Endometrial microvascular endothelial cells (primary cell): Measurements from ENCODE around the gene GBF1. TPM values are rescaled to one million over a fixed set of nuclear protein-coding genes. Genes with fewer than 3 reads are reported as not detected.
"Not testable (repeated sequence)": the region's sequence is repeated elsewhere in the genome, so short reads cannot be mapped to it uniquely, and the experiment has no call there.

Experiments used
- in situ Hi-C: cut with HindIII; loops from 2 replicates; pipeline ENCODE4 v1.10.0; 2017; ENCODE audit warnings: low sequenced_read_pairs, low pct_unique_long_range_greater_than_20kb; ENCODE audit errors: inconsistent ontology term
- total RNA-seq: library from RNA; depleted of rRNA; stranded (reverse); fragments of >200 nt; gene quantifications from one replicate; pipeline ENCODE4 v1.2.3, GENCODE V29; 2015; ENCODE audit errors: inconsistent ontology term

GBF1 gene, protein sequence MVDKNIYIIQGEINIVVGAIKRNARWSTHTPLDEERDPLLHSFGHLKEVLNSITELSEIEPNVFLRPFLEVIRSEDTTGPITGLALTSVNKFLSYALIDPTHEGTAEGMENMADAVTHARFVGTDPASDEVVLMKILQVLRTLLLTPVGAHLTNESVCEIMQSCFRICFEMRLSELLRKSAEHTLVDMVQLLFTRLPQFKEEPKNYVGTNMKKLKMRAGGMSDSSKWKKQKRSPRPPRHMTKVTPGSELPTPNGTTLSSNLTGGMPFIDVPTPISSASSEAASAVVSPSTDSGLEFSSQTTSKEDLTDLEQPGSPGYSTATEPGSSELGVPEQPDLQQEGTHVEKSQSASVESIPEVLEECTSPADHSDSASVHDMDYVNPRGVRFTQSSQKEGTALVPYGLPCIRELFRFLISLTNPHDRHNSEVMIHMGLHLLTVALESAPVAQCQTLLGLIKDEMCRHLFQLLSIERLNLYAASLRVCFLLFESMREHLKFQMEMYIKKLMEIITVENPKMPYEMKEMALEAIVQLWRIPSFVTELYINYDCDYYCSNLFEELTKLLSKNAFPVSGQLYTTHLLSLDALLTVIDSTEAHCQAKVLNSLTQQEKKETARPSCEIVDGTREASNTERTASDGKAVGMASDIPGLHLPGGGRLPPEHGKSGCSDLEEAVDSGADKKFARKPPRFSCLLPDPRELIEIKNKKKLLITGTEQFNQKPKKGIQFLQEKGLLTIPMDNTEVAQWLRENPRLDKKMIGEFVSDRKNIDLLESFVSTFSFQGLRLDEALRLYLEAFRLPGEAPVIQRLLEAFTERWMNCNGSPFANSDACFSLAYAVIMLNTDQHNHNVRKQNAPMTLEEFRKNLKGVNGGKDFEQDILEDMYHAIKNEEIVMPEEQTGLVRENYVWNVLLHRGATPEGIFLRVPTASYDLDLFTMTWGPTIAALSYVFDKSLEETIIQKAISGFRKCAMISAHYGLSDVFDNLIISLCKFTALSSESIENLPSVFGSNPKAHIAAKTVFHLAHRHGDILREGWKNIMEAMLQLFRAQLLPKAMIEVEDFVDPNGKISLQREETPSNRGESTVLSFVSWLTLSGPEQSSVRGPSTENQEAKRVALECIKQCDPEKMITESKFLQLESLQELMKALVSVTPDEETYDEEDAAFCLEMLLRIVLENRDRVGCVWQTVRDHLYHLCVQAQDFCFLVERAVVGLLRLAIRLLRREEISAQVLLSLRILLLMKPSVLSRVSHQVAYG (N-terminal part only)
- 47.4 TPM for total RNA-seq

GRCh38 chr10:102245082-102245931 lies at the start of gene GBF1:
TSS of gene GBF1 (plus strand) at chr10:102245532. CDS start at chr10:102258939, 13,407 bp downstream.
- in situ Hi-C loops = no loop called here

DNA sequence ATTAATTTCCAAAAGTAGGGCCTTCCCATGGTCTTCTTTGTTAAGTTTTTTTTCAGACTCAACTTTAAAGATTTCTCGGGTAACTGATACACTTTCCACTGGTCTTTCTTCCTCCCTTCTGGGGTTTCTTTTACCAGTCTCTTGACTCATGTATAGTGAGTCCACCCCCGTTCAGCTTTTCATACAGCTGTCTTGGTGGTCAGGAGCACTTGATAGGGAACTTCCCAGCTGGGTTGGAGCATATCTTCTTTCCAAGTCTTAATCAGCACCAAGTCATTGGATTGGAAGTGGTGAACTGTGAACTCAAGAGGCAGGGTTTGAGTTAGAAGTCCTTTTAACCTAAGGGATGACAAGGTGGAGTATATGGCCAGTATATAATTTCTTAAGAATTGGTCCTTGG lies 48.4 kb upstream of the GBF1 start:
- in situ Hi-C loops = no loop called here

- in situ Hi-C loops = no loop called here
Measured at GRCh38 chr10:102198027-102198426, 47.3 kb upstream of the GBF1 start.

- in situ Hi-C loops = no loop called here
Measured at GRCh38 chr10:102200751-102201640, 44.3 kb upstream of the GBF1 start.

GRCh38 chr10:102202386-102202785 lies 42.9 kb upstream of the GBF1 start:
- in situ Hi-C loops = no loop called here

DNA sequence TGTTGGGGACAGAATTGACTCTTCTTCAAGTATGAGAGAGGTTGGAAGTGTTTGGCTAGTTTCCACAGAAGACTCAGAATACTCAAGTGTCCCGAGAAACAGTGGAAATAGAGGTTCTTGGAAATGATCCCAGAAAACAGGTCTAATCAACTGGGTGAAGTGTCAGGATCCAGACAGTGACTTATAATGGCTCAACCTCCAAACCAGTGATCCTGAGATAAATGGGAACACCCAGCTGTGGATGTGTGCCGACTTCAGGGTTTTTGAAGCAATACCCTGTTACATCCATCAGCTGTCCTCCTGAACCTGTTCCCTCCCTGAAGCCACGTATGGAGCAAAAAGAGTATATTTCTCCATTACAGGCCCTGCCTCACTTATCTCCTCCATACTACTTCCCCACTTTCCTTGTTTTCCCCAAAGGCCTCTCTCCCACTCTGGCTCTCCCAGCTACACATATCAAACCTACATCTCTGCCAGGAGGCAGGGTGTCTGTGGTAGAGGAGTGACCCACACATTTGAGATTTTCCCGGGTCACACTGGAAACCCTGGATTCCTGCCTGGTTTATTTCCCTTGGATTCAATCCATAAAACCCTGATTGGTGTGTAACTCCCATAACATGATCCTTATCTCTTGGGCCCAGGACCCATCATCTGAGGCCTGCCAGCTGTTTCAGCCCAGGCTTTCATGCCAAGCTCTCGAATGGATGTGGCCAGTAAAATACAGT lies 36.9 kb upstream of the GBF1 start:
- in situ Hi-C loops = no loop called here

- in situ Hi-C loops = no loop called here
Measured at GRCh38 chr10:102211615-102212299, 33.6 kb upstream of the GBF1 start.

- in situ Hi-C loops = not testable (repeated sequence)
Measured at GRCh38 chr10:102213599-102213998, 31.7 kb upstream of the GBF1 start.

GRCh38 chr10:102219370-102219769 lies 26.0 kb upstream of the GBF1 start:
- in situ Hi-C loops = no loop called here

DNA sequence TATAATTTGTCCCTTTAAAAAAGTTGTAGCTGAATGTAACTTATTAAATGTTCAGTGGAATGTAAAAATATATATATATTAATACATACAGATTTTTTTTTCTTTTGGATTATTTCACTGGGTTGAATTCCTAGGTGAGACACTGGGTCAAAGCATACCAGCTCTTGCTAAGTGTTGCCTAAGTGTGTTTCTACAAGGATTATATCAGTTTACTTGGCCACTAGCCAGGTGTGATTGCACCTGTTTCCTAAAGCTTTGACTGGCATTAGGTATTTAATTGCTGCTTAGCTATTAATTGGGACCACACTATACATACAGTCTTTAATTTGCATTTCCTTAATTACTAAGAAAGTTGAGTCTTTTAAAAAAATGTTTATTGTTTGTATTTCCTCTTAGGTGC lies 24.7 kb upstream of the GBF1 start:
- in situ Hi-C loops = no loop called here

DNA sequence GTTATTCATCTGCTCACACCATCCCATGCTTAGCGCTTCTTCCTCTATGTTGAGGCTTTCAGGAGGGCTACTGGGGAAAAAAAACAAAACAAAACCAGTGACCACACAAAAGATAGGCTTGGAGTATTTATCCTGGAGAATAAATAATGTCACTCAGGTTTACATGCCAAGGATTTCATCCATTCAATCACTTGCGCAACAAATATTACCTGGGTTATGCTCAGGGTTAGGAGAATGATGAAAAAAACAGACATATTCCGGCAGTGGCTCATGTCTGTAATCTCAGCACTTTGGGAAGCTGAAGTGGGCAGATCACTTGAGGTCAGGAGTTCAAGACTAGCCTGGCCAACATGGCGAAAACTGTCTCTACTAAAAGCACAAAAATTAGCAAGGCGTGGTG lies 22.5 kb upstream of the GBF1 start:
- in situ Hi-C loops = no loop called here

DNA sequence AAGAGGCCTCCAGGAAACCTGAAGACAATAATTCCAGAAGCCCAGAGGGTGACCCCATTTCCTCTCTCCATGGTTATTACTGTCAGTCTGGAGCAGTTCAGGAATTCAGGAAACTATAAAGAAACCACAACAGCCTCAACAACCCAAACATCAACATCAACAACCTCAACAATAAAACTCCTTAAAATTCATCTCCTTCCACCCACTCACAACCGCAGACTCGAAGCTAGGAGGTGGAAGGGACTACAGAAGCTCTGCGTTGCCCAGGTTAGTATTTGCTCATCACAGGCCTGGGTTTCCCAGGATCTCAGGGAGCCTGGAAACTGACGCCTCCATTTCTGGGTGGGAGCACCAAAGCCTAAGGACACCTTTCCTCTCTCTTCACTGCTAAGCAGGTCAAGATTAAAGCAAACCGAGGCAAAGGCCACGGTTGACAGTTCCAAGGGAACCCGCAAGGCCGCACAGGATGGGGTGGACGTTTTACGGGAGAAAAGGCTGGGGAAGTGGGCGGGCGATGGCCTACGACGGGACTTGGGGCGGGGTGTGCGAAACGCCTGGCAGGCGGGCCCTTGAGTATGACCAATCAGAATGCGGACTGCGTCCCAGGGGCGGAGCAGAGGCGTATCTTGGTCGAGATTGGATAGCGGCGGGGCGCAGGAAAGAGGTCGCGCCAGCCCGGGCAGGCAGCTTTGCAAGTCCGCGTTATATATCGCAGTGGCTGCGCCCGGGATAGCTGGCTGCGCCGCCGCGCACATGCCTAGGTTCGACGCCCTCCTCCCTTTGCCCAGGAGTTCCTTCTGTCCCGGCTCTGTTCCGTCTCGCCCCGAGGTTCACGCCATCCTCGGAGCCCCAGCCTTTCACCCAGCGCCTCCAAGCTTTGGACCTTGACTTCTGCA lies 19.4 kb upstream of the GBF1 start, which contains the start of gene ELOVL3:
Gene ELOVL3 (plus strand): TSS at position 654 of the 896 bp plus-strand sequence. CDS start 250 bp downstream, outside the sequence.
- in situ Hi-C loops = loop anchor here (5.0 kb wide), 2 partner anchors 36 to 146 kb away; no protein-coding TSS in a partner anchor

GRCh38 chr10:102226542-102226870 lies 18.8 kb upstream of the GBF1 start:
- in situ Hi-C loops = loop anchor here (5.0 kb wide), 2 partner anchors 36 to 146 kb away; no protein-coding TSS in a partner anchor

GRCh38 chr10:102227050-102227449 lies 18.3 kb upstream of the GBF1 start:
- in situ Hi-C loops = loop anchor here (5.0 kb wide), 2 partner anchors 35 to 145 kb away; no protein-coding TSS in a partner anchor

DNA sequence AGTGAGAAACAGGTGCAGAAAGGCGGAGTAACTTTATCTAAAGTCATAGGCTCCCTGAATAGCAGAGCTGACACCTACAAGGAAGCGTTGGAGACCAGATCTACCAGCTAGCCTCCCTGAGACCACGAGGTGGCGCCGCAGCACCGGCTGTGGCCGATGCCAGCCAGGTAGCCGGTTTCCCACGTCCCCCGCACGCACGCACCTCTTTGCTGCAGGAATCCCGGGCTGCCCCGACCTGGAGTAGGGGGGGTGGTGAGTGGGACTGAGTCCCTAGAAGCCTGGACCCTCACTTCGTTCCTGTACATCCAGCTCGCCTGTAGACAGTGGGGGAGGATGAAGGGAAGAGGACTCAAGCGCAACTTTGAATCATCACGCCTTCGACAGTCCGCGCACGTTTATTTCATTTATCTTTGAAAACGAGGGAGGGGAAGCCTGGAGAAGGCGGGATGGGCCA lies 15.5 kb upstream of the GBF1 start:
- in situ Hi-C loops = loop anchor here (5.0 kb wide), 2 partner anchors 32 to 142 kb away; no protein-coding TSS in a partner anchor
